ENCODE data around the gene DEFB108B. TPM values are rescaled to one million over a fixed set of nuclear protein-coding genes. Genes with fewer than 3 reads are reported as not detected.
"Not testable (repeated sequence)": the region's sequence is repeated elsewhere in the genome, so short reads cannot be mapped to it uniquely, and the experiment has no call there.

The DEFB108B gene
- not detected in 2 replicates for total RNA-seq (ENCODE audit: low replicate concordance)

GRCh38 chr11:71832811-71833210, at the start of gene DEFB108B:
DEFB108B (plus strand) TSS chr11:71833200; CDS start chr11:71833200, 0 bp downstream.
- H3K4me2 ChIP-seq; H2AFZ ChIP-seq (replicated peaks); H3K4me3 ChIP-seq; H3K9me3 Mint-ChIP-seq; H4K20me1 ChIP-seq (ENCODE audit: low read depth); H3K36me3 ChIP-seq; DNase-seq (ENCODE audit: low spot score); H3F3A ChIP-seq (ENCODE audit: low read depth); H3K79me2 ChIP-seq (ENCODE audit: low read depth); H3K9ac ChIP-seq; H3K4me1 Mint-ChIP-seq; H3K9me3 ChIP-seq (ENCODE audit: low read depth); H3K4me1 ChIP-seq; H3K36me3 Mint-ChIP-seq; H3K27ac Mint-ChIP-seq; H3K27me3 ChIP-seq; H3K4me3 Mint-ChIP-seq; H3K27me3 Mint-ChIP-seq (ENCODE audit: insufficient read depth, low read depth); H3K27ac ChIP-seq: not testable (repeated sequence)

GRCh38 chr11:71786114-71786847, 46.7 kb upstream of the DEFB108B start:
- H3K27ac ChIP-seq = not testable (repeated sequence)
- DNase-seq (ENCODE audit: low spot score) = peak; percentile 94
- H3K4me1 Mint-ChIP-seq = peaks cover 19% of the 10 kb centered on the region

GRCh38 chr11:71786848-71787097, 46.2 kb upstream of the DEFB108B start:
- H3K27me3 ChIP-seq; DNase-seq (ENCODE audit: low spot score); H3K27me3 Mint-ChIP-seq (ENCODE audit: insufficient read depth, low read depth); H3K4me1 ChIP-seq; H3K9me3 ChIP-seq (ENCODE audit: low read depth); H3K27ac Mint-ChIP-seq; H4K20me1 ChIP-seq (ENCODE audit: low read depth); H3K4me2 ChIP-seq; H3K36me3 ChIP-seq; H3K27ac ChIP-seq; H3K9me3 Mint-ChIP-seq; H3K9ac ChIP-seq; H3K36me3 Mint-ChIP-seq; H3K79me2 ChIP-seq (ENCODE audit: low read depth); H3F3A ChIP-seq (ENCODE audit: low read depth): not testable (repeated sequence)
- Mint-ChIP-seq H3K4me1 (peaks cover 14% of the 10 kb centered on the region), H3K4me3 (peak overlapping the region; percentile 95)
- Histone ChIP-seq H2AFZ (replicated peaks) (peak overlapping the region; percentile 78), H3K4me3 (peak overlapping the region; percentile 91)

More at GRCh38 chr11:71786114-71786847, 46.7 kb upstream of the DEFB108B start:
- not testable (repeated sequence) for H3K27ac Mint-ChIP-seq; H3K27me3 ChIP-seq; H4K20me1 ChIP-seq (ENCODE audit: low read depth); H3K9ac ChIP-seq; H3K36me3 Mint-ChIP-seq; H3K36me3 ChIP-seq; H3K79me2 ChIP-seq (ENCODE audit: low read depth); H3K9me3 Mint-ChIP-seq; H3K27me3 Mint-ChIP-seq (ENCODE audit: insufficient read depth, low read depth); H3K4me1 ChIP-seq; H2AFZ ChIP-seq (replicated peaks); H3F3A ChIP-seq (ENCODE audit: low read depth); H3K9me3 ChIP-seq (ENCODE audit: low read depth)
- peak overlapping the region; percentile 95 for H3K4me3 Mint-ChIP-seq
- Histone ChIP-seq H3K4me2 (peak overlapping the region; percentile 80), H3K4me3 (peak overlapping the region; percentile 91)

GRCh38 chr11:71787098-71787823, 45.7 kb upstream of the DEFB108B start:
- TF ChIP-seq EZH2phosphoT487 (IDR thresholded peaks at IDR 0.05) (no peak), CTCF (IDR thresholded peaks at IDR 0.05) (no peak), EZH2 (IDR thresholded peaks at IDR 0.05) (no peak)
- Mint-ChIP-seq H3K27me3 (ENCODE audit: insufficient read depth, low read depth) (peaks cover 5% of the 10 kb centered on the region), H3K4me3 (peak overlapping the region; percentile 95), H3K4me1 (peaks cover 13% of the 10 kb centered on the region), H3K9me3 (no peaks in the 10 kb centered on the region), H3K27ac (peak overlapping the region; percentile 98), H3K36me3 (peaks cover 2% of the 10 kb centered on the region)
- peak; percentile 99 for DNase-seq (ENCODE audit: low spot score)
- Histone ChIP-seq H2AFZ (replicated peaks) (peak overlapping the region; percentile 97), H3K4me2 (peak overlapping the region; percentile 75), H3K9me3 (ENCODE audit: low read depth) (no peaks in the 10 kb centered on the region), H3F3A (ENCODE audit: low read depth) (peaks cover 6% of the 10 kb centered on the region), H3K27ac (no peak overlapping the region), H4K20me1 (ENCODE audit: low read depth) (no peaks in the 10 kb centered on the region), H3K4me3 (peak overlapping the region; percentile 91), H3K27me3 (peaks cover 10% of the 10 kb centered on the region), H3K36me3 (no peaks in the 10 kb centered on the region), H3K9ac (peak overlapping the region; percentile 76), H3K4me1 (peaks cover 5% of the 10 kb centered on the region), H3K79me2 (ENCODE audit: low read depth) (peaks cover 9% of the 10 kb centered on the region)

GRCh38 chr11:71787824-71788454, 45.1 kb upstream of the DEFB108B start:
- Histone ChIP-seq H3K4me2 (peak overlapping the region; percentile 75), H3K9ac (peak overlapping the region; percentile 76), H3K4me3 (peak overlapping the region; percentile 91), H2AFZ (replicated peaks) (peak overlapping the region; percentile 97)
- not testable (repeated sequence) for H3K4me1 ChIP-seq; H4K20me1 ChIP-seq (ENCODE audit: low read depth); H3K36me3 ChIP-seq; H3F3A ChIP-seq (ENCODE audit: low read depth); H3K79me2 ChIP-seq (ENCODE audit: low read depth); H3K27me3 ChIP-seq; H3K27ac ChIP-seq; H3K36me3 Mint-ChIP-seq; H3K27me3 Mint-ChIP-seq (ENCODE audit: insufficient read depth, low read depth); H3K9me3 Mint-ChIP-seq; H3K9me3 ChIP-seq (ENCODE audit: low read depth)
- Mint-ChIP-seq H3K27ac (peak overlapping the region; percentile 42), H3K4me3 (peak overlapping the region; percentile 95), H3K4me1 (peaks cover 15% of the 10 kb centered on the region)
- DNase-seq (ENCODE audit: low spot score) = peak; percentile 29

- H3K4me3 Mint-ChIP-seq = peak overlapping the region; percentile 57
- not testable (repeated sequence) for H3K9me3 ChIP-seq (ENCODE audit: low read depth)
Observed at GRCh38 chr11:71789444-71790196, 43.4 kb upstream of the DEFB108B start.

More at GRCh38 chr11:71789444-71790196, 43.4 kb upstream of the DEFB108B start:
- not testable (repeated sequence) for H4K20me1 ChIP-seq (ENCODE audit: low read depth); H3K4me1 ChIP-seq; H3K9me3 Mint-ChIP-seq; H2AFZ ChIP-seq (replicated peaks); H3K36me3 Mint-ChIP-seq; H3K27ac ChIP-seq; H3K4me3 ChIP-seq; H3K4me2 ChIP-seq; H3K9ac ChIP-seq; H3K27ac Mint-ChIP-seq; H3K36me3 ChIP-seq; H3K27me3 ChIP-seq; H3K79me2 ChIP-seq (ENCODE audit: low read depth); DNase-seq (ENCODE audit: low spot score); H3F3A ChIP-seq (ENCODE audit: low read depth); H3K27me3 Mint-ChIP-seq (ENCODE audit: insufficient read depth, low read depth)
- peaks cover 13% of the 10 kb centered on the region for H3K4me1 Mint-ChIP-seq
